ENCODE measurements around the gene B2M. TPM values are rescaled to one million over a fixed set of nuclear protein-coding genes. Genes with fewer than 3 reads are reported as not detected.

Gene B2M
- total and polyA plus RNA-seq, 2 of the 8 experiments (the other 6 are each of a cell fraction or from before 2014, with no cell fraction given) = 78.9 to 907 TPM

DNA sequence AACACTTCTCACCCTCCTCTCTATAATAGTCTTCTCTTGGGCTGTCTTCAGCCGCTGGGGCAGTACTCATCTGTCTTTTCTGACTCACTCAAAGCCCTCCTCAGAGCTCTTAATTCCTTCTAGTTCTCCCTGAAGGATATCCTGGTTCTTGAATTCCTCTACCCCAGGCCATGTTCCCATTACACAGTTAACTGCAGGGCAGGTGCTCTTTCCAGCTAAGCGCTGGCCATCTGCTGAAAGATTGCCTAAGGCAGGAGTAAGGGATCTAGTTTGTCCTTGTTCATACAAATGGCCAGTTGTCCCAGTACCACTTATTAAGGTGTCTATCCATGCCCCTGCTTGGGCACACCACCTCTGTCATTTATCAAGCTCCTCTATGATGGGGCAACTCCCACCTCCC is 37.7 kb upstream of the B2M start:
- Histone ChIP-seq H3K36me3 (ENCODE audit: control insufficient read depth in 2 of 4, insufficient read depth in 4 of 4, low read length in 3 of 4) (no peaks in the 10 kb centered on the region), H4K5ac (ENCODE audit: insufficient read length, low read depth, low read length) (no peak overlapping the region), H4K91ac (replicated peaks; ENCODE audit: insufficient read length, low read length) (no peak overlapping the region), H2BK5ac (ENCODE audit: low read depth, low read length) (no peak overlapping the region), H3K4me1 (replicated peaks in 1 of 4; ENCODE audit: control insufficient read depth in 3 of 4, insufficient read depth in 4 of 4, low read length in 3 of 4) (no peaks in the 10 kb centered on the region), H3K23me2 (ENCODE audit: low read depth, low read length) (no peaks in the 10 kb centered on the region), H2AK5ac (ENCODE audit: low read depth, low read length) (no peak overlapping the region), H2BK12ac (ENCODE audit: low read depth, low read length) (no peak overlapping the region), H4K20me1 (replicated peaks in 1 of 2; ENCODE audit: control insufficient read depth in 1 of 2, insufficient read depth in 2 of 2, low read length in 2 of 2) (no peaks in the 10 kb centered on the region), H3K4me2 (ENCODE audit: insufficient read depth in 1 of 2, low read depth in 2 of 2, low read length in 2 of 2) (no peak overlapping the region), H3K23ac (ENCODE audit: insufficient read length) (no peak overlapping the region), H3K27ac (ENCODE audit: low read depth, low read length) (no peak overlapping the region), H3K4me3 (ENCODE audit: extremely low read depth in 1 of 4, insufficient read depth in 2 of 4, low read depth in 3 of 4, low read length in 4 of 4) (no peak overlapping the region), H3K14ac (ENCODE audit: insufficient read length) (no peak overlapping the region), H2BK15ac (ENCODE audit: low read length) (no peak overlapping the region), H2BK120ac (replicated peaks; ENCODE audit: low read depth, low read length) (no peak overlapping the region), H2BK20ac (ENCODE audit: low read length) (no peak overlapping the region), H3K56ac (replicated peaks; ENCODE audit: insufficient read length, low read depth, low read length) (no peak overlapping the region), H3K9me3 (ENCODE audit: insufficient read depth in 2 of 2, low read depth in 1 of 2, low read length in 1 of 2) (no peaks in the 10 kb centered on the region), H3K27me3 (replicated peaks in 1 of 4; ENCODE audit: control insufficient read depth in 3 of 4, extremely low read depth in 1 of 4, insufficient read depth in 3 of 4, low read length in 3 of 4) (no peaks in the 10 kb centered on the region), H4K8ac (ENCODE audit: extremely low read depth, insufficient read depth, low read length) (no peak overlapping the region), H3K18ac (ENCODE audit: extremely low read depth, low read length) (no peak overlapping the region), H2AFZ (ENCODE audit: low read length) (no peak overlapping the region), H3K79me2 (ENCODE audit: control insufficient read depth in 1 of 2, insufficient read depth in 2 of 2, low read length in 2 of 2) (no peaks in the 10 kb centered on the region), H3K4ac (replicated peaks; ENCODE audit: insufficient read length, low read depth, low read length) (no peak overlapping the region), H3K9ac (replicated peaks in 1 of 4; ENCODE audit: extremely low read depth in 1 of 4, low read depth in 3 of 4, low read length in 3 of 4) (no peak overlapping the region), H3K79me1 (ENCODE audit: low read depth, low read length) (no peaks in the 10 kb centered on the region)
- CTCF ChIA-PET (ENCODE audit: partially characterized antibody) = interaction anchor here (1.3 to 3.5 kb wide), 2 partner anchors 9 kb away, joined by 3 to 20 read pairs; partner anchors contain the start of gene SPG11
- POLR2A ChIA-PET (ENCODE audit: partially characterized antibody) = interaction anchor here (0.6 to 2.6 kb wide), 4 partner anchors 9 to 140 kb away, joined by 3 to 7 read pairs (median 3); partner anchors contain the start of gene SPG11
- FAIRE-seq = no peak
- WGBS, 2 experiments (ENCODE audit: extremely low coverage in 1 of 2, insufficient coverage in 1 of 2, insufficient read length in 1 of 2, insufficient replicate concordance in 2 of 2, low coverage in 1 of 2, low lambda C conversion rate in 2 of 2, missing lambda C conversion rate in 1 of 2) = 90% methylated on average over 2 of the region's 2 CpGs; no CpG with 5 or more reads in 1 of the 2 experiments
- DNase-seq (ENCODE audit: low read depth in 1 of 2, low spot score in 2 of 2) = no peak
- no peak for TF ChIP-seq SP1 (IDR thresholded peaks at IDR 0.05; ENCODE audit: low read depth, low read length)
- TF ChIP-seq SRF (IDR thresholded peaks at IDR 0.05; ENCODE audit: low read depth, low read length) = no peak
- no peak for TF ChIP-seq BCL11A (IDR thresholded peaks at IDR 0.05; ENCODE audit: low read depth in 2 of 2, low read length in 2 of 2)
- TF ChIP-seq POLR2A (IDR thresholded peaks at IDR 0.05; ENCODE audit: control extremely low read depth in 1 of 2, low read depth in 2 of 2, low read length in 2 of 2) = no peak
- no peak for TF ChIP-seq ATF3 (IDR thresholded peaks at IDR 0.05; ENCODE audit: insufficient read depth, low read depth, low read length)

All from H1 (cell line).